Activated CD8-positive, alpha-beta memory T cell treated with anti-CD3 and anti-CD28 coated beads for 4 hours (primary cell): ENCODE measurements around the gene DIP2C.
A peak's percentile ranks its signal among the peaks of the same experiment; 100 is the strongest.
"Not testable (repeated sequence)": the region's sequence is repeated elsewhere in the genome, so short reads cannot be mapped to it uniquely, and the experiment has no call there.

Source experiments
- DNase-seq, 2 donors: peaks; one replicate each; pipeline ENCODE4 v3.0.0-alpha.2; 2020; ENCODE audit warnings: low read depth in 2 of 2

The DIP2C gene

DNA sequence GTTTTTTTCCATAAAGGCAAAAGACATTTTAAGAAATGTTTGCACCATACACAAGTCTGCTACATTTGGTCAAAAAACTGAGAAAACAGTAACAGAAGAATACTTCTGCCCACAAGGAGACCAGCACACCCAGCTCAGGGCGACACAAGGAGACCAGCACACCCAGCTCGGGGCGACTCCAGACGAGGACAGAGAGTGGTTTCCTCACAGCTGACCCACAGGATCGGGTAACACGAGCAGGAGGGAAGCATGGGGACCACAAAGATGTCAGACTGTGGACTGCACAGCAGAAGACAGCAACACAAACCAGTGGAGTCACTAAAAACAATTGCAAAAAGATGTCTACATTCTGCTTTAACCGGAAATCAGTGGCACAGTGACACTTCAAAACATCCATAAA is 237.6 kb downstream of the DIP2C start:
- DNase-seq, result no peak

DNA sequence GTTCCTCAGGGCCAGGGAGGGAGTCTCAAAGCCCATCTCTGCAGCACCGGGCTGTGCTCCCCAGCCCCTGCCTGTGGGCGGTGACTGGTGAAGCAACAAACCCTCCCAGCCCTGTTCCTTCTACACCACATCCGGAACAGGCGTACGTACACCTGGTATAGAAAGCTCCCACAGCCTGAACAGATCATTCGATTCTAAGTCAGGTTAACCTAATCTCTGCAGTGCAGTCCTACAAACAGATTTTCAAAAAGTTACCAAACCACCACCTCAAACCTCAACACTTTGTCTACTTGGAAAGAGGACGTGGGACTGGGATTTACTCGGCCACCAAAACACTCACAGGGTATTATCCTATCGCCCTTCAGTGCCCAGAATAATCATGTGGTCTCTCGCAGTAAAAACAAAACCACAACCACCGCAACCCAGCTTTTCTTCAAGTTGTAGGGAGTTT is 238.4 kb downstream of the DIP2C start:
- peak in 1 of 2 donors; percentile 44 for DNase-seq

DNA sequence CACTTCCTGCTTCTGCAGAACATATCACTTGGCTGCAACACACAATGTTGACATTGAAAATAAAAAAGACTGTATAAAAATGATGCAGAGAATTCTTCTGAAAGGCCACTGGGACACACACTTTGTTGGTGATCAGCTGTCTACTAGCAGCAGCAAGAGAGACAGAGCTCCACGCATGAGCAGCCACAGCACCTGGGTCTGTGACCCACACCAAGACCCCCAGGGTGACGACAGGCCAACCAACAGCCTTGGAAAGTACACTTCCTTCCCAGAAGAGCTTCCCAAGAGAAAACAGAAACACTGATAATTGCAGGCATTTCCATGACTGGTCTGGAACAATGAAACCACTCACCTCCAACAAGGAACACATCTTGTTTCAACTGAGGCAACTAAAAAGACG is 239.0 kb downstream of the DIP2C start:
- no peak for DNase-seq

DNA sequence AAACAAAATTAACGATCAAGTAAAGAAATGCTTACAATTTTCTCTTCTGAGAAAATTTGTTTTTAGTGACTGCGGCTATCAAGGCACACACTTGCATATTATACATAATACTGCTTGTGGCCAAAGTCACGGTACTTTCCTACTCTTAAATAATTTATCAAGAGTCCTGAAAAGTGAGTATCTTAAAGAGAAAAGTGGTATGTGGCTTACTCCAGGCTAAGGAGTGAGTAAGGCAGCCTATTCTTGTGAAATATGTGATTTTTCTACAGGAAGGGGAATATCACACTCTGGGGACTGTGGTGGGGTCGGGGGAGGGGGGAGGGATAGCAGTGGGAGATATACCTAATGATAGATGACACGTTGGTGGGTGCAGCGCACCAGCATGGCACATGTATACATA is 240.1 kb downstream of the DIP2C start:
- not testable (repeated sequence) for DNase-seq

DNA sequence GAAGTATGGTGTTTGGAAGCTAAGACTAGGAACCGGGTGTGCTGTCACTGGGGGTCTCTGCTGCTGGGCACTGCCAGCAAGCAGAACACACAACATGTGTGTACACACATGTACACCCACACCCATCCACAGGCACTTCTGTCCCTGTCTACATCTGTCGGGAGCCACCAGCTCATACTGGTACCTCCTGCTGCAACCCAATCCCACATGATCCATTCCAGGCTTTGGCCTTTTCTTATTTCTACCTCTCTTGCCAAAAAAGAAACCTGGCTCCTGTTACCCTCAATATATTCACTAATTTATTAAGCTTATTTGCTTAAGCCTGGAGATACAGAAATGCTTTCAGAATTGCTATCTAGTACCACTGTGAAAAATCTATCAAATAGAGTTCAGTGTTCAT is 246.0 kb downstream of the DIP2C start:
- no peak for DNase-seq

DNA sequence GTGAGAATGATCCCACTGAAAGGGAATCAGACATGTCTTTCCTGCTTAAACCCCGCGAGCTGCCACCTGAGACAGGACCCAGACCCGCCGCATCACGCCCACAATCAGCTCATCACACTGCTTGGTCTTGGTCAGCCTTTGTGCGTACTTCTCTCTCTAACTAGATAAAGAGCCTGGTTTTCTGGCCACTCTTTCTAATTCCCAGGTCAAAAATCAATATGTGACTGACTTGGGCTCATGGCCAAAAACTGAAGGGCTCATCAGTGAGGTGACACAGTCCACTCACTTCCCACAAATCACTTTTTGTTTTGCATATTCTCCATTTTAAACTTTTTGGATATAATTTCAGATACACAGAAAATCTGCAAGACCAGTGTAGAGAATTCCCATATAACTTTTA is 247.3 kb downstream of the DIP2C start:
- DNase-seq, result no peak

DNA sequence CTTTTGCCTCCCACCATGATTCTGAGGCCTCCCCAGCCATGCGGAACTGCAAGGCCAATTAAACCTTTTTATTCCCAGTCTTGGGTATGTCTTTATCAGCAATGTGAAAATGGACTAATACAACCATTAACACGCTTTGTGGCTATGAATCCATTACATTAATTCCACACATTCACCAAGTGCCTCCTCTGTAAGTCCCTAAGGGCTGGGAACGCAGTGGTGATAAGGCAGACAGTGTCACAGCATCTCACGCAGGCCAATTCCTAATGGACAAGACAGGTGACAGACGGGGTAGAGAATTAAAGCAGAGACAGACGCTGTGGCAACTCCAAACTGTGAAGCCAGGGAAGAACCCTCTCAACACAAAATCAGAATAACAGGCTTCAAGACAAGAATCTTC is 247.8 kb downstream of the DIP2C start:
- DNase-seq, result no peak

DNA sequence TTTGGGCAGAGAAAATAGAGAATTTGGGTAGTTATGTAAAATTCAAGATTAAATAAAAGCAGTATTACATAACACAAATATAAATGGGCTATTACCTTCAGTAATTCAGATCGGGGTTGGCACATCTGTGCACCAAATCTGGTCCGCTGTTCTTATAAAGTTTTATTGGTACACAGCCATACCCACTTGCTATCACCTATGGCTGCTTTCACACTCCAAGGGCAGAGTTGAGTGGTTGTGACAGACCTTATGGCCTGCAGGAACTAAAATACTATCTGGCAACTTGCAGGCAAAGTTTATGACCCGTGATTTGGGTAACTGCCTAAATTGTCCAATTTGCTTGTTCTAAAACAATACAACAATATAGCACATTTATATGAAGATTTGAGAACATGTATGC is 249.3 kb downstream of the DIP2C start:
- no peak for DNase-seq

DNA sequence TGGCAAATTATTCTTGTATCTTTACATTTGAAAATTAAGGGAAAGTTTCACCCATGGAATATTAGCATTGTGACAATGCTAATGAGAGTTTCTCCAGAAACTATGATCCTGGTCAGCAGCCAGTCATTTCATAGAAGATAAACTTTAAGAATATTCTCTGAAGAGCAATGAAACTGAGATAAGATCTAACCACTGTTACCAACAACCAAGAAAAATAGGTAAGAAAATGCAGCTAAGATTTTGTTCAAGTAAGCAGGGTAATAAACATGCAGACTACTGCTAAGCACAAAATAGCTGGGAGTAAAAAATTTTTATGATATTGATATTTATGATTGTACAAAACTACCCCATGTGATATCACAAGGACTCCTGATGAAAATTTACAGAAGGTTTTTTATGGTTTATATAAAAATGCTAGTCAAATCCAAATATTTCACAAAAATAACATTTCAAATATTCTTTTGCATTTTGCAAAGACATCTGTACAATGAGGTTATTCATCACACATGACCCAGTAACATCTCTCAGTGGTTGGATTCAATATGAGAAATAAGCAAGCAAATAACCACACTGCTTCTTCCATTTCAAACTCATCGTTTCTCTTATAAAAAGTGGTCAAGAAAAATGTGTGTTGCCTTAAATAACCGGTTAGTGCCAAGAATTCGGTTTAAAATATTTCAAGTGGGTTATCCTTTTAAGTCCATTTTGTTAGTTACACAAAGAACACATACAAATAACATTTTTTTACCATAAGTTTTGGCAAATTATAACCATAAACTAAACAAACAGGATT is 251.6 kb downstream of the DIP2C start:
- no peak for DNase-seq

DNA sequence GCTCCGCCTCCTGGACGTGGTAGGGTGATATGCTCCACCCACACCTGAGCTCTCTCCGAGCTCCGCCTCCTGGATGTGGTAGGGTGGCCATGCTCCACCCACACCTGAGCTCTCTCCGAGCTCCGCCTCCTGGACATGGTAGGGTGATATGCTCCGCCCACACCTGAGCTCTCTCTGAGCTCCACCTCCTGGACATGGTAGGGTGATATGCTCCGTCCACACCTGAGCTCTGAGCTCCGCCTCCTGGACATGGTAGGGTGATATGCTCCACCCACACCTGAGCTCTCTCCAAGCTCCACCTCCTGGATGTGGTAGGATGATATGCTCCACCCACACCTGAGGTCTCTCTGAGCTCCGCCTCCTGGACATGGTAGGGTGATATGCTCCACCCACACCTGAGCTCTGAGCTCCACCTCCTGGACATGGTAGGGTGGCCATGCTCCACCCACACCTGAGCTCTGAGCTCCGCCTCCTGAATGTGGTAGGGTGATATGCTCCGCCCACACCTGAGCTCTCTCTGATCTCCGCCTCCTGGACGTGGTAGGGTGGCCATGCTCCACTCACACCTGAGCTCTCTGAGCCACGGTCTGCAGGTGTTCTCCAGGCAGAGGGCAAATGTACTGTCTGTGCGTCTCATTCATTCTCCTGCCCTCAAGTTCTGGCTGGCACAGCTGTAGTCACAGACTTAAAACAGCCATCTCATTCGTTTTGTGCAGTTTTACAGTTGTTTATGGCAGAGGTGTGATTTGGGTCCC is 252.4 kb downstream of the DIP2C start:
- DNase-seq, result no peak

DNA sequence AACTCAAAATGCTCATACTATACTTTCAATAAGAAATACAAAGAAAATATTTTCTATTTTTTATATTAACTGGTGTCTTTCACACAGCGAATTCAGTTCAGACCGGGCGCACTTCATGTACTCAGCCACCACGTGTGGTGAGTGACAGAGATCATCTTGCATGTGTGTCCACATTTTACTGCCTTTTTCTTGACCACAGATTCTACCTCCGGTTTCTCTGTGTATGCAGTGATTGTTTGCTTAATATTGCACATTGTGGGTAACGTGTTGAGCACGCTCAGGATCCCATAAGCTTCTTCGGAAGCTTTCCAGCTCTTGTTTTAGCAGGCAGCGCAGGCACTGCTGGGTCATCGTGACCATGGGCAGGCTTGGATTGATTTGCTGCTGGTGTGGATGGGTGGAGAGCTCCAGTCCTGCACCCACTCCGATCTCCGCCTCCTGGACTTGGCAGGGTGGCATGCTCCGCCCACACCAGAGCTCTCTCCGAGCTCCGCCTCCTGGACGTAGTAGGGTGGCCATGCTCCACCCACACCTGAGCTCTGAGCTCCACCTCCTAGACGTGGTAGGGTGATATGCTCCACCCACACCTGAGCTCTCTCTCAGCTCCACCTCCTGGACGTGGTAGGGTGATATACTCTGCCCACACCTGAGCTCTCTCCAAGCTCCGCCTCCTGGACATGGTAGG is 253.3 kb downstream of the DIP2C start:
- DNase-seq, result no peak

DNA sequence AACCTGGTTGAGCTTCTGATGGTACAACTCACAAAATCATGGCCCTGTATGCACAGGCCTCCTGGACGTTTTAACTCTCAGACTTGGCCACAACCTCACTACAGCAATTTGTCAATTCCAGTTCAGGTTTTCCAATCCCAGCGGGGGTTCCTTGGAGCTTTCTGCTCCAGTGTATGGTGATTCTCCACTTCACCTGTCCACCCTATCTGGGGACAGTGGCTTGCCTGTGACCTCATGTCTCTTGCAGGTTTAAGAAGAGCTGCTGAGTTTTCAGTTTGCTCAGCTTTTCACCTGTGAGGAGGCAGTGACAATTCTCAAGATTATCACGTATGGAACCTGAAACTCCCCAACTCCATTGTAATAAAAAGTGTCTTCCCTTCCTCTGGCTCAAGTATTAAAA is 254.1 kb downstream of the DIP2C start:
- DNase-seq, result no peak

DNA sequence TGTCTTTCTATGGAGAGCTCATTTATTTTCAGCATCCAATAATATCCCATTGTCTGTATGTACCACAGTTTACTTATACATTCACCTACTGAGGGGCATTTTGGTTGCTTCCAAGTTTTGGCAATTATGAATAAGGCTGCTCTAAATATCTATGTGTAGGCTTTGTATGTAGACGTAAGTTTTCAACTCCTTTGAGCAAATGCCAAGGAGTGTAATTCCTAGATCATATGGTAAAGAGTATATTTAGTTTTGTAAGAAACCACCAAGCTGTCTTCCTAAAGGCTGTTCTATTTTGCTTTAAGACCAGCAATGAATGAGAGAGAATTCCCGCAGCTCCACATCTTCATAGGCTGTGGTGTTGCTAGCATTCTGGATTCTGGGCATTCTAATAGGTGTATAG is 259.8 kb downstream of the DIP2C start:
- no peak for DNase-seq

DNA sequence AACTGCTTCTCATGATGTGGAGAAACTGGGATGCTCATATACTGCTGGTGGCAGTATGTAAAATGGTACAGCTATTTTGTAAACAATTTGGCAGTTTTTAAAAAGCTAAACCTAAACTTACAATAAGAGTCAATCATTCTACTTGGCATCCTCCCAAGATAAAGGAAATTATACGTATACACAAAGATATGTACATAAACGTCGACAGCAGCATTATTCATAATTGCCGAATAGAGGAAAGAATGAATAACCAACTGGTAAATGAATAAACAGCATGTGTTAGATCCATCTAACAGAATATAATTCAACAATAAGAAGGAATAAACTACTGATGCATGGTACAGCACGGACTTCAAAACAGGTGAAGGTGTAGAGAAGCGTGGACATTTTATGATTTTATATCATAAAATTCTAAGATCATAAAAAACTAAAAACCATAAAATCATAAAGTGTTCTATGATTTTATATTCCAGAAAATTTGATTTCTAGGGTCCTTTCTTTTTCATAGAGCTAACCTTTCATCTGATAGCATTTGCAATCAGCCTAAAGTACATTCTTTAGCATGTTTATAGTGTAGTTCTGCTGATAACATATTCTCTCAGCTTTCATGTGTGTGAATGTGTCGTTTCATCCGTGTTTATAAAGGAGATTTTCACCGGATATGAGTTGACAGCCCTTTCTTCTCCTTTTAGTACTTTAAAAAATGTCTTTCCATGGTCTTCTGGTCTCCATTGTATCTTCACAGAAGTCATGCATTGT is 261.5 kb downstream of the DIP2C start:
- DNase-seq, result no peak

DNA sequence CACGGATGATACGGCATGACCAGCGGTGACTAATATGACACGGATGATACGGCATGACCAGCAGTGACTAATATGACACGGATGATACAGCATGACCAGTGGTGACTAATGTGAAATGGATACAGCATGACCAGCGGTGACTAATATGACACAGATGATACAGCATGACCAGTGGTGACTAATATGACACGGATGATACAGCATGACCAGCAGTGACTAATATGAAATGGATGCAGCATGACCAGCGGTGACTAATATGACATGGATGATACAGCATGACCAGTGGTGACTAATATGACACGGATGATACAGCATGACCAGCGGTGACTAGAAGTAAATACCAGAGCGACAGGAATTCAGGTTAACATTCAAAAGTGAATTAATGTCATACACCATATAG is 264.1 kb downstream of the DIP2C start:
- not testable (repeated sequence) for DNase-seq

DNA sequence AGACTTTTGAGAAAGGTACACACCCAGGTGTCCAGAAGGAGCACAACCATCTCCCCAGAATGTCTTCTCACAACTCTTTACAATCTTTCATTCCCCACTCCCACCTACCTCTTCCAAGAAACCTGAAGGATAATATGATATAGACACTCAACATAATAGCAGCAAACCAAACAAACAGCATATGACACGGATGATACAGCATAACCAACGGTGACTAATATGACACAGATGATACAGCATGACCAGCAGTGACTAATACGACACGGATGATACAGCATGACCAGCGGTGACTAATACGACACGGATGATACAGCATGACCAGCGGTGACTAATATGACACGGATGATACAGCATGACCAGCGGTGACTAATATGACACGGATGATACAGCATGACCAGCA is 264.7 kb downstream of the DIP2C start:
- not testable (repeated sequence) for DNase-seq

DNA sequence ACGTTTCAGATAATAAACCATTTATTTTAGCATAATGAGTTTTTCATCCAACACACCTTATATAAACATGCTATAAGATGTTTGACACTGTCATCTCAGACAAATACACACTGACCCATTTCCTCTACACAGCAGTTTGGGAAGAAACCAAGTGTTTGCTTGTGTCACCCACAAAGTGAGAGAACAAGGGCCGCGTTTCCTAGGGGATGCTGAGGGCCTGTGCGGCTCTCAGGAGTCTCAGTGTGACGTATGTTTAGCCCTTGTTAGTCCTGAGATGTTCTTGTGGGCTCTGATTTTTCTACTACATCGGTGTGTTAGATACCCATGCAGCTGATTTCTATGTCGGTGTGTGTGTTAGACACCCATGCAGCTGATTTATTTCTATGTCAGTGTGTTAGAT is 266.3 kb downstream of the DIP2C start:
- no peak for DNase-seq

DNA sequence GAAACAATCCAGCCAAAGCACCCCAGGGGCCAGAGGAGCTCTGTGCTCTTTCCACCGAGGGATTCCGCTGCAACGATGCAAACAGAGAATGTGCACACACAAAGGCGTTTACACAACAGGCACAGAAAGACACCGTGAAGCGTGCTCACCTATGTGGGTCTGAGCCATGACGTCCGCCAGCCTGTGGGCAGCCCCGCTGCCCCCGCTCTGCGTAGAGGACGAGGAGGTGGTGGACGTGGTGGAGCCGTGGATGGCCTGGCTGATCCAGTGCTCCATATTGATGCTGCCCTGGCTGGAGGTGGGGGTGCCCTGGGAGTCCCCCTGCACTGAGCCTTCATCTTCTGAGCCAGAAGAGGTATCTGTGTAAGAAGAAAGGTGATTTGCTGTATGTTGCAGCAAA is 266.8 kb downstream of the DIP2C start:
- no peak for DNase-seq

DNA sequence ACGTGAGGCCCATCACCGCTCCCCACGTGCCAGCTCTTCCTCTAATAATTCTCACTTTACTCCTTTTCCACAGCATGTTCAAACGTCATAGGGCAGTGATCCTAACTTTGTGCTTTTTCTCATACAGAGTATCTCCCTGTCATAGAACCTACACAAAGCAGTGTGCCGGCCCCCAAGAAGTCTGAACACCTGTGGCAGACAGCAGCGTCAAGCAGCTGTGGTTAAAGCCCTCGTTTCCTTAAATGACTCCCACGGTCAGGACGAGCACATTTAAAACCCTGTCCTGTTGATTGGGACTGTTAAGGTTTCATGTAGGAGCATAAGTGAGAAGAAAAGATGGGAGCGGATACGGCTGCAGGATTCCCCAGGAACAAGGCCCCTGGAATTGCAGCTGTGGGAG is 267.2 kb downstream of the DIP2C start:
- DNase-seq, result no peak

DNA sequence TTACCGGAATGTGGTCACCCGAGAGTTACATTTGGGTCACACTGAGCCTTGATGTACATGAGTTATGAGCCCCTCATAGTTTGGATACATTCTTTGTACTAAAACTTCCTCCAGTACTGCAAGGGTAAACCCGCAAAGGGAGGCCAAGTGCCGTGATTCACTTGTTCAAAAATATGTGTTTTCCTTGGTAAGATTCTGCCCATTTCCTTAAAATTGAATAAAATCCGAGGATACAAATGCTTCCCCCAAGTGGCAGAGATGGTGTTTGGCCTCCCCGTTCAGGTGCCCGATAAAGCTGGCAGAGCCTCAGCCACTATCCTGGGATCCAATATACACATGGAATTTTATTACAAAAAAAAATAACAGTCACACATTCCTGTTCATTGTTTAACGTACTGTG is 268.3 kb downstream of the DIP2C start:
- no peak for DNase-seq

DNA sequence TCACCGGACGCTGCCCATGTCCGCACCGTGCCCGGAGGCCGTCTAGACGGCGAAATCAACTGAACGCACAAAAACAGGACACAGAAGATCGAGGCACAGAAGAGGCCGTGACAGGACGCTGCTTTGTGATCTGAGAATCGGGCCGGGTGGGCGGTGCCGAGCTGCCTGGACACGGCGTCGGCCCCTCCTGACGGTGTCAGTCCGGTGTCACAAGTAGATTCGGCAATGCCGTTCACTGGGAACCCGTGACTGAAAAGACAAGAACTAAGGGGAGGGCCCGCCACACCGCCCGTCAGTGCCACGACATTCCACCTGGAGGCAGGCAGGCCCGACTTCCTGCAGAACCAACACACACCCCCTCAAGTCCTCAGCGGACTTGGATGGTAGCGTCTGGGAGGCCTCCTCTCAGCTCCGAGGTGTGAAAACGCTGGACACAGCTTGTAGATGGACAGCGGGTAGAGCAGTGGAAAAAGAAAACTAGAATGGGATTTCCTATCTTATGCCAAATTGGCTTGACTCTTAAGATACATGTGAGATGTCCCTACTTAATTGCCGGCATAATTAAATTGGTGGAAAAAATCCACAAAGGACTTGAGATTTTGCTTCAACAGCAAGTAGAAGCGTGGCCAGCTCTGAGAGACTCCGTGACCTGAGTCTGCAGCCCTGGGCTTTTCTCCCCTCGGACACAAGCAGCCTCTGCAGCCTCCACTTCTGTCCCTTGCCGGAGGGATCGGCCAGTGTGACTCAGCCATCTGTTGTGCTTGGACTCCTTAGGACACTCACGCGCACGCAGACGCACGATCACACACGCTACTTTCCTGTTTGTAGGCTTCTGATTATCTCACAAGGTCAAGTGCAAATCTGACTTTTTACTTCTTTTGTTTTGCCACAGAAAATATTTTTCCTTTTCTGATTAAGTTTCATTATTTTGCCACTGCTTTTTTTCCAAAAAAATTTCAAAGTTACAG is 269.0 kb downstream of the DIP2C start:
- DNase-seq, result no peak
